ENCODE measurements around the gene MMADHC. TPM values are rescaled to one million over a fixed set of nuclear protein-coding genes. Genes with fewer than 3 reads are reported as not detected.

The MMADHC gene
- total and polyA plus RNA-seq, 2 experiments from 2014 or later: 156 to 195 TPM

DNA sequence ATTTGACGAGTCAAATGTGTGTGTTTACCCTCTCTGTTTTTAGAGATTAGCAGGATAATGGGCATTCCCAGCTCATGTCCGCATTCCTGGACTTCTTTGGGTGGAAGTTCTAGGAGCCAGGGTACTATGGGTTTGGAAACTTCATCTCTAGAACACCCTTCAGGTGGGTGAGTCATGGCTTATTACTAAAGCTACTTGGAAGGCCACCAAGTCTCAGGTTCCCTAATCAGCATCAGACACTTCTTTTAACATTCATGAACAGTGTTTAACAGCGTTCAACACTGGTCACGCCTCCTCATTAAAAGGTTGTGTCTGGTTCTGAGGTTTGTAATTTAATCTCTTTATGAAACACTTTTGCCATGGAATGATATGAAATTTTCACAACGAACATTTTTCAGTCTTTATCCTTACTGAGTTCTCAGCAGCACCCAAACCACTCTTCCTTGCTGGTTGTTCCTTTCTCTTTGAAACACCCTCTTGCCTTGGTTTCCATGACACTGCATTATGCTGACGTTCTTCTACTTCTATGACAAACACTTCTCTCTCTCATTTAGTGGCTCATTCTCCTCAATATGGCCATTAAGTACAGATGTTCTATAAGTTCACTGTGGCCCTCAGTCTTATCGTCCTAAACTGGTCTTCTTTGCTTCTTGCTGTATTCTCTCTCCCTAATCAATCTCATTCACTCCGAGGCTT, 49.3 kb downstream of the MMADHC start:
- 57 to 58% methylated on average over 8 of the region's 8 CpGs for WGBS, 2 experiments (ENCODE audit: low coverage in 1 of 2, low lambda C conversion rate in 2 of 2, missing lambda C conversion rate in 2 of 2)
- no peak overlapping the region for H3K9ac ChIP-seq

DNA sequence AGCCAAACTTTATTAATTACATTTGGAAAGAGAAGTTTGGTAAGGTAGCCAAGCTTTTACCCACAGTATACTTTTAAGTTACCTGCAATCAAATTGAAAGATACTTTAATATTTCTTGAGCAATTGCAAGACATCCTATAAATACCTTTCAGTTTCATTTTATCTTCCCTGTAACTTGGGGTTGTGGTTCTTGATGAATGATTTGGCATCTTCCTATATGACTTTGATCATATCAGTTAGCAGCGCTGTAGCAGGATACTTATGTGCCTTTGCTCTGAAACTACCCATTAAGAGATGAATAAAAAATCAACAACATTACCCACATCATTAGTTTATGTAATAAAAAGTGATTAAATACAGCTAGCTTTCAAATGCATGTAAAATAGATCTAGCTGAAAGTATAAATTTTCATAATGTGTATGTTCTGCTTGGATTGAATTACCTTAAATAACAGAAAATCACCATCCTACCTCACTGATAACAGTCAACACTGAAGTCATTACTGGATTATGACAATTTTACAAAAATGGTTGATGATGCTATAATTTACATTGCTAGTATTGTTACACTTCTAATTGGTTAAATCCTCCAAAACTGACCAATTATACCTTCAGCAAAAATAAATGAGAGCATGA, 50.4 kb downstream of the MMADHC start:
- Histone ChIP-seq H3K4me2 (ENCODE audit: unreplicated experiment) (no peak overlapping the region), H3K9ac (no peak overlapping the region), H3K27me3 (replicated peaks; ENCODE audit: insufficient read depth) (no peaks in the 10 kb centered on the region; the same call in 1 of the 2 replicates), H3K27ac (no peak overlapping the region), H2AFZ (no peak overlapping the region), H3K9me2 (ENCODE audit: insufficient read depth) (no peaks in the 10 kb centered on the region), H3K4me3 (no peak overlapping the region), H3K9me3 (ENCODE audit: low read depth) (no peaks in the 10 kb centered on the region), H3F3A (ENCODE audit: insufficient read depth) (no peaks in the 10 kb centered on the region), H4K20me1 (ENCODE audit: insufficient read depth) (no peaks in the 10 kb centered on the region), H3K79me2 (ENCODE audit: insufficient read depth) (no peaks in the 10 kb centered on the region), H3K36me3 (ENCODE audit: low read depth) (no peaks in the 10 kb centered on the region), H3K4me1 (ENCODE audit: insufficient read depth) (no peaks in the 10 kb centered on the region)
- no peak for DNase-seq
- no peak for TF ChIP-seq EZH2phosphoT487 (IDR thresholded peaks at IDR 0.05; ENCODE audit: insufficient read depth, low read depth)
- no peak for TF ChIP-seq EZH2 (IDR thresholded peaks at IDR 0.05; ENCODE audit: insufficient read depth, poor library complexity, severe bottlenecking)
- 33 to 36% methylated on average over 1 of the region's 1 CpG for WGBS, 2 experiments (ENCODE audit: low coverage in 1 of 2, low lambda C conversion rate in 2 of 2, missing lambda C conversion rate in 2 of 2)
- in situ Hi-C loops (cut with MboI): no loop called here

More for the DNA sequence above, 49.3 kb downstream of the MMADHC start:
- H4K20me1 ChIP-seq (ENCODE audit: insufficient read depth): no peaks in the 10 kb centered on the region
- no peak overlapping the region for H3K27ac ChIP-seq
- in situ Hi-C loops (cut with MboI): no loop called here
- no peak overlapping the region for H3K4me2 ChIP-seq (ENCODE audit: unreplicated experiment)
- H3K27me3 ChIP-seq (replicated peaks; ENCODE audit: insufficient read depth): no peaks in the 10 kb centered on the region
- no peak overlapping the region for H2AFZ ChIP-seq
- no peaks in the 10 kb centered on the region for H3K79me2 ChIP-seq (ENCODE audit: insufficient read depth)
- H3K4me1 ChIP-seq (ENCODE audit: insufficient read depth): no peaks in the 10 kb centered on the region
- H3K4me3 ChIP-seq: no peak overlapping the region
- no peaks in the 10 kb centered on the region for H3K9me2 ChIP-seq (ENCODE audit: insufficient read depth)
- H3F3A ChIP-seq (ENCODE audit: insufficient read depth): no peaks in the 10 kb centered on the region
- no peak for DNase-seq
- H3K9me3 ChIP-seq (ENCODE audit: low read depth): no peaks in the 10 kb centered on the region
- TF ChIP-seq EZH2phosphoT487 (IDR thresholded peaks at IDR 0.05; ENCODE audit: insufficient read depth, low read depth) (no peak), EZH2 (IDR thresholded peaks at IDR 0.05; ENCODE audit: insufficient read depth, poor library complexity, severe bottlenecking) (no peak)
- H3K36me3 ChIP-seq (ENCODE audit: low read depth): no peaks in the 10 kb centered on the region

- no peak for TF ChIP-seq EZH2 (IDR thresholded peaks at IDR 0.05; ENCODE audit: insufficient read depth, poor library complexity, severe bottlenecking)
- TF ChIP-seq EZH2phosphoT487 (IDR thresholded peaks at IDR 0.05; ENCODE audit: insufficient read depth, low read depth): no peak
- no peak overlapping the region for H3K4me3 ChIP-seq
Measured at GRCh38 chr2:149536649-149537048, 50.9 kb downstream of the MMADHC start.

GRCh38 chr2:149534674-149535073, 52.9 kb downstream of the MMADHC start:
- no peak overlapping the region for H3K4me2 ChIP-seq (ENCODE audit: unreplicated experiment)
- TF ChIP-seq EZH2phosphoT487 (IDR thresholded peaks at IDR 0.05; ENCODE audit: insufficient read depth, low read depth) (no peak), EZH2 (IDR thresholded peaks at IDR 0.05; ENCODE audit: insufficient read depth, poor library complexity, severe bottlenecking) (no peak)
- no peak overlapping the region for H3K4me3 ChIP-seq
- in situ Hi-C loops (cut with MboI): no loop called here
- 42 to 49% methylated on average over 7 of the region's 7 CpGs for WGBS, 2 experiments (ENCODE audit: low coverage in 1 of 2, low lambda C conversion rate in 2 of 2, missing lambda C conversion rate in 2 of 2)
- no peaks in the 10 kb centered on the region for H3K4me1 ChIP-seq (ENCODE audit: insufficient read depth)
- H3K9me2 ChIP-seq (ENCODE audit: insufficient read depth): no peaks in the 10 kb centered on the region
- no peaks in the 10 kb centered on the region for H4K20me1 ChIP-seq (ENCODE audit: insufficient read depth)
- H3K9me3 ChIP-seq (ENCODE audit: low read depth): no peaks in the 10 kb centered on the region
- no peak overlapping the region for H3K9ac ChIP-seq
- no peaks in the 10 kb centered on the region for H3K79me2 ChIP-seq (ENCODE audit: insufficient read depth)
- no peaks in the 10 kb centered on the region for H3K36me3 ChIP-seq (ENCODE audit: low read depth)
- no peak overlapping the region for H3K27ac ChIP-seq
- no peak for DNase-seq
- no peaks in the 10 kb centered on the region for H3F3A ChIP-seq (ENCODE audit: insufficient read depth)
- no peak overlapping the region for H2AFZ ChIP-seq
- no peaks in the 10 kb centered on the region; the same call in 1 of the 2 replicates for H3K27me3 ChIP-seq (replicated peaks; ENCODE audit: insufficient read depth)

More at GRCh38 chr2:149536649-149537048, 50.9 kb downstream of the MMADHC start:
- H3K4me2 ChIP-seq (ENCODE audit: unreplicated experiment): no peak overlapping the region
- no peak overlapping the region for H2AFZ ChIP-seq
- H3K36me3 ChIP-seq (ENCODE audit: low read depth): no peaks in the 10 kb centered on the region
- no peak overlapping the region for H3K27ac ChIP-seq
- H4K20me1 ChIP-seq (ENCODE audit: insufficient read depth): no peaks in the 10 kb centered on the region
- H3K4me1 ChIP-seq (ENCODE audit: insufficient read depth): no peaks in the 10 kb centered on the region
- H3F3A ChIP-seq (ENCODE audit: insufficient read depth): no peaks in the 10 kb centered on the region
- no peak overlapping the region for H3K9ac ChIP-seq
- no peaks in the 10 kb centered on the region for H3K79me2 ChIP-seq (ENCODE audit: insufficient read depth)
- no peak for DNase-seq
- H3K27me3 ChIP-seq (replicated peaks; ENCODE audit: insufficient read depth): no peaks in the 10 kb centered on the region; the same call in 1 of the 2 replicates
- no peaks in the 10 kb centered on the region for H3K9me3 ChIP-seq (ENCODE audit: low read depth)
- in situ Hi-C loops (cut with MboI): no loop called here
- no peaks in the 10 kb centered on the region for H3K9me2 ChIP-seq (ENCODE audit: insufficient read depth)

Data from GM23248 (cell line).